Measurements from ENCODE around the gene KRT1.

The KRT1 gene

DNA sequence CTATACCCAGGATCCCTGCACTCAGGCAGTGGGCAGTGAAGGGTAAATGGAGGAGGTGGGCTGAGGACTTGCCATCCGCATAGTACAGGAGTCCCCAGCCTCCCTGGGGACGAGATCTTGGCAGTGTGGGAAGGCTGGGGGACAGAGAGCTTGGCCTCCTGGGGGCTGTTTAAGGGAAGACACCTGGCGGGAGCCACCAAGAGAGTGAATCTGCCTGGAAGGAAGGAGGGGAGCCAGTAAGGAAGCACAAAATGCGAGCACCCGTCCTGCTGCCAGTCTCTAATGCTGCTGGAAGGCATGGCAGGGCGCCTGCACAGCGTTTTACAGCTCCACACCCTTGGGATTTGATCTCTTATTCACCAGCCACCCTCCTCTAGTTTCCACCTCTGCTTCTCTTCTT, 20.8 kb downstream of the KRT1 start:
- no peak for DNase-seq

DNA sequence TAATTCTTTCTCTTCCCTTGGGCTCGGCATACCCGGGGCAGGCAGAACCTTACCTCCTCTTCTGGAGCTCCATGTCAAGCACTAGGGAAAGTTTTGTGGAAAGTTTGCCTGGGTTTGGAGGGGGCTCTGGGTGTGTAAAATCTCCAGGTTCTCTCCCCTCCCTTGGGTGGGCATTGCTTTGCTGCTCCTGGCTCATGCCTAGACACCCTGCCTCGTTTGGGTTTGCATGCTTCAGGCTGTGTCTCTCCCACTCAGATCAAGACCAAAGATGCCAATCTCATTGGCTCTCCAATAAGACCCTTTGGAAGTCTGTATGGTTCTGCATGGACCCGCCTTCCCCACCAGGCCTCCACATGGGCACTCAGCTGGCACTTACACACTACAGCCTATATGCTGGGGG, 22.0 kb downstream of the KRT1 start:
- DNase-seq: no peak

- no peak for DNase-seq
Measured at GRCh38 chr12:52657250-52657902, 22.8 kb downstream of the KRT1 start.

- DNase-seq: no peak
Measured at GRCh38 chr12:52656616-52657015, 23.6 kb downstream of the KRT1 start.

GRCh38 chr12:52655720-52656124, 24.5 kb downstream of the KRT1 start:
- DNase-seq: no peak

GRCh38 chr12:52655251-52655650, 25.0 kb downstream of the KRT1 start:
- DNase-seq: no peak

GRCh38 chr12:52651726-52652261, 28.4 kb downstream of the KRT1 start, which contains the start of gene KRT2:
Gene KRT2 (minus strand): TSS chr12:52652211. CDS start chr12:52652142, 69 bp downstream.
- no peak for DNase-seq

GRCh38 chr12:52650520-52651081, 29.6 kb downstream of the KRT1 start:
- DNase-seq: peak; percentile 9

DNA sequence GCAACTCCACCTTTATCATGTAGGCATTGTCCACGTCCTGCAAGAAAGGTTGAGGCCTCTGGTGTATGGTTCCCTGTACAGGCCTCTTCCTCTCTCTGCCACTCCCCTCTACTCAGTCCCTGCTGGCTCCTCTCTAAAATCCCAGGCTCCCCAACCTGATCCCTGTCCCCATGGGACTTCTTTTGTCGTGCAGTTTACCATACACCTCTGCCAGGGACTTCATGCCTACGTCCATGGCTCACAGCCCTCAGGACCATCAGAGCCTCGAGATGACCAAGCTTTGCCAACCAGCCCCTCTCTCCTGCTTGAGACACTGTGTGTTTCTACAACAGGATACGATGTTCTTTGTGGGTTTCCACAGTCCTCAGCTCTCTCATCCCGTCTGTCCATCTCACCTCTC, 31.1 kb downstream of the KRT1 start:
- no peak for DNase-seq

DNA sequence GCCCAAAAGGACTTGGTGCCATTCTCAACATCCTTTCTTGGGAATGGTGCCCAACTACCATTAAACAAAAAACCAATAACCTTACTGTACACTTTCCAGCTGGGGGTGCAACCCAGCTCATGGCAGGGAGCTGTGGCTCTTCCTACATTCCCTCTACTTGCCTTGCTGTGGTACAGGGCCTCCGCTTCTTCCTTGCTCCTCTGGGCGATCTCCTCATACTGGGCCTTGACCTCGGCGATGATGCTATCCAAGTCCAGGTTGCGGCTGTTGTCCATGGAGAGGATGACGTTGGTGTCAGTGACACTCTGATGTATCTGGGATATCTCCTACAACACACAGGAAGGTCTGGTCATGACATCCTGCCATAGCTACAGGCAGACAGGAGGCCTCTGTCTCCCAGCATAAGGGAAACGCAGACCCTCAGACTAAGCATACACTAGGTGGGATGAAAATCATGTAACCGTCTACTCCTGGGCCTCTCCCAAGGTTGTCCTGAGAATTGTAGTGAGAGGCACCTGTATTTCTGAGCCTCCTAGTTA, 32.1 kb downstream of the KRT1 start:
- no peak for DNase-seq

DNA sequence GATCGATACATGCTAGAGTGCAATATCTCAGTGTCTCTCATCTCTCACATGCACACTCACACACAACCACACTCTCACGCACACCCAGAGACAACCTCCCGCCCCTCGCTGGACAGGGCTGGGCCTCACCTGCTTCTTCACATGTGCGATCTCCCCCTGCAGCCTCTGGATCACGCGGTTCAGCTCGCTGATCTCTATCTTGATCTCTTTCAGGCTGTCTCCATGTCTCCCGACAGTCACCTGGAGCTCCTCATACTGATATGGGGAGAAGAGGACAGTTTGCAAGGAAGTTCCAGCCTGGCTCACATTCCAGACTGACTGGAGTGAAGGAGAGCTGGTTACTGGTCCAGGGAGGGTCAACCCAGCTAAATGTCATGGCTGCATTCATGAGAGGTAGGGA, 32.6 kb downstream of the KRT1 start:
- no peak for DNase-seq

DNA sequence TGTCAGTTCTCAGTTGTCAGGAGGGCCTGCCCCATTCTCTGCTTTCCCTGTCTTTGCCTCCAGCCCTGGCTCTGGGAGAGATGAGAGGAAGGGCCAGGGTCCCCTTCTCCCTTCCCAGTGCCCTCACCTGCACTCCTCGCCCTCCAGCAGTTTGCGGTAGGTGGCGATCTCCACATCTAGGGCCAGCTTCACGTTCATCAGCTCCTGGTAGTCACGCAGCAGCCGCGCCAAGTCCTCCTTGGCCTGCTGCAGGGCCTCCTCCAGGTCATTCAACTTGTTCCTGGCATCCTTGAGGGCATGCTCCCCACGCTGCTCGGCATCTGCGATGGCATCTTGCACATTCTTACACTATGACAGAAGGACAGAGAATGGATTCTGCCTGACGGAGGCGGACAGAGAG, 33.6 kb downstream of the KRT1 start:
- DNase-seq: no peak

GRCh38 chr12:52645982-52646381, 34.2 kb downstream of the KRT1 start:
- no peak for DNase-seq

DNA sequence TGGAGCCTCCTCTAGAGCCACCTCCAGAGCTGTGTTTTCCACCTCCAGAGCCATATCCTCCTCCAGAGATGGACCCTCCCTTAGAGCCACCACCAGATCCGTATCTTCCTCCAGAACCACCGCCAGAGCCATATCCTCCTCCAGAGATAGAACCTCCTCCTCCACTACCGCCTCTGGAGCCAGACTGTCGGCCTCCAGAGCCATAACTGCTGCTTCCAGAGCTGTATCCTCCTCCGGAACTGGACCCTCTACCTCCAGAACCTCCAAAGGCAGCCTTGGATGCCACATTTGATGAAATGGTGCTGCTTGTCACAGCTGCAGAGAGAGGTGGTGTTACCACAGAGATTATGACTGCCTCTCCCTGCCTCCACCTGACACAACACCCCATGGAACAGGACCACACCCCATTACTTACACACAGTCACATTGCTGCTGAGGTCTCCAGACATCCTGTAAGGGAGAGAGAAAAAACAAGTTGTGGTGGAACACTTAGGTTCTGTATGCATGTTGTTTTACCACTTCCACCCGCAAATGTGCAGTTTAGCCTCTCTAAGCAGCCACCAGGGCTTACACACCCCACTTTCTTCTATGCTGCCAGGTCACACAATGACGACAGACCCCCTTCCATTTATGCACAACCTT, 35.0 kb downstream of the KRT1 start:
- no peak for DNase-seq

- DNase-seq: no peak
Measured at GRCh38 chr12:52644078-52644415, 36.2 kb downstream of the KRT1 start.

- DNase-seq: no peak
Measured at GRCh38 chr12:52643233-52644077, 36.8 kb downstream of the KRT1 start.

DNA sequence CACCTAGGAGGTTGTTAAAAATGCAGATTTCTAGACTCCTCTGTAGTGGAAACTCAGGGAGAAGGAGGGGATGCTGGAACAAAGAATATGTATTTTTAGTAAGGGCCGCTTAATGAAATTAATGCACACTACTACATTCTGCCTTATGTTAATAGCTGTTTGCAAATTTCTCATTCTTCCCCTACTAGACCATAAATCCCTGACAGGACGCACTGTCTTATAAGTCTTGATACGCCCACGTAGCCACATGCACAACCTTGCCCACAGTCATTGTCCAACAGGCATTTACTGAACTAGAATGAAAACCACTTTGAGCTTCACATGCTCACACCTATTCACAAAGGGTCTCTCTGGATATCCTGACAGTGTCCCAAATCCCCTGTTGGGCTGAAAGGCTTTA, 38.7 kb downstream of the KRT1 start:
- DNase-seq: no peak

- no peak for DNase-seq
Measured at GRCh38 chr12:52637299-52637698, 42.9 kb downstream of the KRT1 start.

DNA sequence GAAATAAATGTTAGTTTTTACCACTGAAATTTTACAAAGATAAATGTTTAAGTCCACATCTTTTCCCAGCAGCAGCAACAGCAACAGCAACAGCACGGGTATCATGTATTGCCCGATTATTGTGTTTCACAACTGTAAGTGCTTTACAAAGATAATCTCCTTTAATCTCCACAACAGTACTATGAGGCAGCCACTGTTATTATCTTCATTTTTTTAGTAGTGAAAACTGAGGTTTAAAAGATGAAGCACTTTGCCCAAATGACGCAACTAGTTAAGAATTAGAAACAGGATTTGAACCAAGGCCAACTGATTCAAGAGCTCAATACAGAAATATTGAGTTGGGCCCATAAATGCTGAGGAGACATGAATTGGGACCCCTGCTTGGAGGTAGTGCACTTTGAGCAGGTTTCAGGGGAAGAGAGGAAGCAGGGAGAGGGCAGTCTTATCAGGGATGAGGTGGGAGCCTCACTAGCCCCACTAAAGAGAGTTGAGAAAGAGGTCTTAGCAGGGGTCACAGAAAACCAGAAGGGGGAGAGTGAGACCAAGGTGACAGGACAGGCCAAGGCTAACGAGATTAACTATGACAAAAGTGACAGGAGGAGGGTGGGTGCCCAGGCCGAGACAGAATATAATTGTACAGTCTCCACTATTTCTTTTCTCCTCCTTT, 43.5 kb downstream of the KRT1 start:
- DNase-seq: no peak

GRCh38 chr12:52636189-52636588, 44.0 kb downstream of the KRT1 start:
- DNase-seq: no peak

- DNase-seq: no peak
Measured at GRCh38 chr12:52634266-52635056, 45.7 kb downstream of the KRT1 start.

DNA sequence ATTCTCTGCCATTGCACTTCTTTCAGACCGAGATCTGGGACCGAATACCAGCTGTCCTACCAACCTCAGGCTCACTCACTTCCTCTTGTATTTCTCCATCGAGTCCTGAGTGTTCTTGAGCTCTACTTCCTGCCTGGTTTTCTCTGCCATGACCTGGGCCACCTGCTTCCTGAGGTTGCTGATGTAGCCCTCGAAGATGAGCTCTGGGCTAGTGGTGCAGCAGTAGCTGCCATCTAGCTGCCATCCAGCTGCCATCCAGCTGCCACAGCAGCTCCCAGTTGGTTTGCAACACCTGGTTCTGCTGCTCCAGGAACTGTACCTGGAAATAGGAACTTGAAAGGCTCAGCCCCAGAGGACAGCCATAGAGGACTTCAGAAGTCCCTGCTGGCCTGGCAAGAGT, 46.8 kb downstream of the KRT1 start:
- DNase-seq: no peak

All from DMS53 (cell line).